GM08714 (cell line): Measurements from ENCODE around the gene ZNF609.
"Not testable (repeated sequence)": the region's sequence is repeated elsewhere in the genome, so short reads cannot be mapped to it uniquely, and the experiment has no call there.

Experiments used
- H3K4me3 ChIP-seq: fragments of 200-500 bp; sonication (Bioruptor generic); 2 replicates; pipeline ENCODE4 v1.5.1; 2014; ENCODE audit warnings: mild to moderate bottlenecking, low read length, inconsistent platforms
- ZNF274 ChIP-seq: IDR thresholded peaks from 2 replicates; pipeline ENCODE4 v1.6.1; 2012; ENCODE audit warnings: mild to moderate bottlenecking, low read depth, low read length

ZNF609 gene

DNA sequence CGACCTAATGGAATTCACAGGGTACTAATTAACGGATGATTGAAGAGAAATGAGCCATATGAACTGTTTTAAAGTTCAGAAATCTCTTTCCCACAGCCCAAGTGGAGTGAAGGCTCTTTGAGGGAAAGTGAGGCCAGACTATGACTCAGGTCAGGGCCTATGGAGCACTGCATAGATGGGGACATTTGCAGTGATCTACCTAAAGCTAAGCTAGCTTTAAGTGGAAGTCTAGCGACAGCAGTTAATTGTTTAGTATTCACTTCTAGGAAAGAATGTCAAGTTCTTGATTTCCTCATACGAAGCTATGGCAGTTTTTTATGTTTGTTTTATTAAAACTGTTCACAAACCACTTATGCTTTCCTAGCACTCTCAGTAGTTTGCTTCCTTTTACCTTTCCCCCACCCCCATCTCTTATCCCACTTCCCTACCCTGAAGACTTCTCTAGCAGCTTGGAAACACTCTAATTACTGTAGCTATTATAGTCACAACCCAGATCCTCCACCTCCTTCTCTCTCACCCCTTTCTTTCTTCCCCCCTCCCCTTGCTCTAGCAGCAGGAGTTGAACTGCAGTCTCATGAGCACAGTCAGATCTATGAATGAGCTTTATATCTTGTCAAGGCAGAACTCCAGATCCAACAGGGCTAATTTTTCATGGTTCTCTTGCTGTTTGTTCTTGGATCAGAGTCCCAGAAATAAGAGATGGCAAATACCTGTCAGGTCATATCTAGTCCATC, 6.2 kb downstream of the ZNF609 start:
- no peak for TF ChIP-seq ZNF274
- H3K4me3 ChIP-seq = no peak overlapping the region

DNA sequence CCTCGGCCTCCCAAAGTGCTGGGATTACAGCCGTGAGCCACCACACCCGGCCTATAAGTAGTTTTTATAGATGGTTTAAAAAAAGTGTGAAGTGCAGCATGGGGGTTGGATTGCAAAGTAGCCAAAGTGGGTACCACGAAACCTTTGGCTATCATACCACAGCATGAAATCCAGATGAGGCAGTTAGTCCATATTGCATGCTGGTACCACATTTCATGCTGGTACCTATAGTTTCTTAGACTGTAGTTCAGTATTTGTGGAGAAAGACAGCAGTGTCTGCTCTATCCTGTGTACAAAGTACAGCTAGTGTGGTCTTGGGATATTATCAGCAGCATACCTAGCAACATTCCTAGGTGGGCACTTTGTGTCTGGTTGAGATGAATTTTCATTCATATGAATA, 11.8 kb downstream of the ZNF609 start:
- no peak overlapping the region for H3K4me3 ChIP-seq
- TF ChIP-seq ZNF274 = no peak

DNA sequence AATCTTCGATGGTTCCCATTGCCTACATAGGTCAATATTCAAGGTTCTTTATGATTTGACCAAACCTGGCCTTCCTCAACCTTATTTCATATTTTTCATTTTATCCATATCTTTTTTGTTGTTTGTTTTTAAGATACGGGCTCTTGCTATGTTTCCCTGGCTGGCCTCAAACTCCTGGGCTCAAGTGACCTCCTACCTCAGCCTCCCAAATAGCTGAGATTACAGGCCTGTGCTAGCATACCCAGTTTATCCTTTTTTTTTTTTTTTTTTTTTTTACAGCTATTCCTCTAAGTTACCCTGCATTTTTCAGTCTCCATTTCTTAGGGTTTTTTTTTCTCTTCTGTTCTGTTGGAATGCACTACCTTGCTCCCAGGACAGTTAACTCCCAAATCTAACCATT, 14.5 kb downstream of the ZNF609 start:
- no peak overlapping the region for H3K4me3 ChIP-seq
- TF ChIP-seq ZNF274 = no peak

DNA sequence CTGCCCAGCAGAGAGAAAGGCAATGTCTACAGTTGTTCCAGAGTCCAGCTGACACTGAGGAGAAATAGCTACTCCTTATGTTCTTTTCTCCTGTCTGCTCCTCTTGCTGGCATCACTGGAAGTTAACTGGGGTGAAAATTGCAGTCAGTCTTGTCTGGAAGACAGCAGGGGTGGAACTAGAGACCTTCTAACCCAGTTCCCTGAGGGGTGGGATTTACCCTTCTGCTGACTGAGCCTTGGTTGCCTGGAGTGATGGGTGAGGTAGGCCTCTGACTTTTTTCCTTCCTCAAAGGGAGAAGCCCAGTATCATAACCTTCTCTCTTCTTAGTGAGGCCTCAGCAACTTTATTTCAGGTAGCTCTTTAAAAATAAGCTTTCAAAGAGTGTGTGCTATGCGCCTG, 16.2 kb downstream of the ZNF609 start:
- no peak overlapping the region for H3K4me3 ChIP-seq
- no peak for TF ChIP-seq ZNF274

DNA sequence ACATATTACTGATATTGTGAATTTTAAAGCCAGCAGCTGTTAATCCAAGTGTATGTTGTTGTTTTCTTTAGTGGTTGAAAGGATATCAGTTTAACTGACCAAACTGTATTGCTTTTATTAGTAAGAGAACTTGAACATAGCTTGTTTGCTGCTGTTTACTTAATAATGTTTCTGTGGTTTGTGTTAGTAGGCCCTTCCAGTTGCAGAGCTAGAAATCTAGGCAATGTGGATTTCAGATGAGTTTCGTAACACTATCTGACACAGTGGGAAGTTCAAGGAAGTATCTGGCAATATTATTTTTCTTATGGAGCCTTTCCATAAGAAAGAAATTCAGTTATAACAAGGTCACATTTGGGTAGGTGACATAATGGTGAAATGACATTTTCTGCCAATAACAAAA, 18.5 kb downstream of the ZNF609 start:
- TF ChIP-seq ZNF274 = no peak

DNA sequence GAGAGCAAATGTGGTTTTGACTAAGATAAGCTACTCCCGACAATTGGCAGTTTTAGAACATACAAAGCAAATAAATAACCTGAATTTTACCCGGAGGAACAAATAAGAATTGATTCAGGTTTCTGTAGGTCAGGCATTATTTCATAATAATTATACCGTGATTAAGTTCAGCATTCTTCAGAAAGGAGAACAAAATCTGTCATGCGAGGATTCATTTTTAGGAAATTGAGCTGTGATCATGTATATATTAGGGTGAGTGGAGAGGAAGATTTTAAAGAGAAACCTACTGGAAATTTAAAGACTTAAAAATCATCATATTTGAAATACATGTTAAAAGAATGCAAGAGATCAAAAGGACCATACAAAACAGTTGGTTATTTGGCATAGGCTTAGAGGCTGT, 20.5 kb downstream of the ZNF609 start:
- TF ChIP-seq ZNF274 = no peak
- H3K4me3 ChIP-seq = no peak overlapping the region

More for the DNA sequence above, 18.5 kb downstream of the ZNF609 start:
- no peak overlapping the region for H3K4me3 ChIP-seq

DNA sequence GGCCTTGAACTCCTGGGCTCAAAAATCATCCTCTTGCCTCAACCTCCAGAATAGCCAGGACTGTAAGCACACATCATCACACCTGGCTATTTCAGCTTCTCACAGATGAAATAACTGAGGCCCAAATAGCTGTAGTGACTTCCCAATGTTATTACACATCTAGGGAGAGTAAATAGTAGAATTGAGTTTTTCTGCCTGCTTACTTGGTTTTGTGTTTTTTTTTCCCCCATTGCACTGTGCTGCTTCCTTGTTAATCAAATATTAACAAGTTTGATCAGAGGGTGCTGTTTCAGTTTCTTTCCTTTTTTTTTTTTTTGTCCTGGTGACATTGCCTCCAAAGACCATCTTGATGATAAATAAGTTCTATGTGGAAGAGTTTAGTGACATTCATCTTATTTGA, 23.4 kb downstream of the ZNF609 start:
- no peak overlapping the region; the same call in 1 of the 2 replicates for H3K4me3 ChIP-seq
- no peak for TF ChIP-seq ZNF274

DNA sequence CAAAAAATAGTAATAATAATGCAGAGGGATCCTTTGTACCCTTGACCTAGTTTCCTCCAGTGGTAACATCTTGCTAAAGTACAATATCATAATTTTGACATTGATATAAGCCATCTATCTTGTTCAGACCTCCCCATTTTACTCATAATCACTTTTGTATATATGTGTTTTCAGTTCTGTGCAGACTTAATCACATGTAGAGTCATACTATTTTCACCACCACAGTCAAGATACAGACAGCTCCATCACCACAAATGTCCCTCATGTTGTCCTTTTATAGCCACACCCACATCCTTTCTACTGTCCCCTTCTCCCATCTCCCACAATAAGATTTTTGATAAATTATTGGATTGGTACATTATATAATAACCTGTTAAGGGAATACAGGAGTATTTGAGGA, 25.4 kb downstream of the ZNF609 start:
- no peak overlapping the region for H3K4me3 ChIP-seq
- no peak for TF ChIP-seq ZNF274

DNA sequence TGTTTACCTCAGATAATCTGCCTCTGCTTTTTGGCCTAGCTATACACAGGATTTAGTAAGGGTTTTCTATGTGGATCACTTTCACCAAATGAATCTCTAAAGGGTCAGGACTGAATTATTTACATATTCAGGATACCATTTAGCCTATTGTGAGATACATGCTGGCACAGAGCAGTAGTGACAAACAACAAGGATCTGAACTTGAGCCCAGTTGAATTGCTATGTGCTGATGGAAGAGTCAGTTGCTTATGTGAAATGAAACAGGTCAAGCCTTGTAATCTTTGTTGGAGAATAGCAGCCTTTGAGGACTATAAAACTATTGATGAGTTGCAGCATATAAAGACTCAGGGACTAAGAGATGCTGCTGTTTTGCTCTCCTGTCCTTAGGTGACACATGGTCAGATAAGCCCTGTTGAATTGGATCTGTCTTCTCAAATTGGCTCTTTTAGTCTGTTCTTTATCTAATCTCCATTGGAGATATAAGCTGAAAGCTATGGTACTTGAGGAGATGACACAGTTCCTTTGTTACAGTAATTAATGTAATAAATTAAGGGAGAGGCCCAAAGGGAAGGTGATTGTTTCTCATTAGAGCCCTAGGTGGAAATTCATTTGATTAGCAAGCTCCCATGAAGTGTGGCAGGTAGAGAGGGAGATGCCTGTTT, 30.4 kb downstream of the ZNF609 start:
- no peak for TF ChIP-seq ZNF274
- H3K4me3 ChIP-seq = no peak overlapping the region

DNA sequence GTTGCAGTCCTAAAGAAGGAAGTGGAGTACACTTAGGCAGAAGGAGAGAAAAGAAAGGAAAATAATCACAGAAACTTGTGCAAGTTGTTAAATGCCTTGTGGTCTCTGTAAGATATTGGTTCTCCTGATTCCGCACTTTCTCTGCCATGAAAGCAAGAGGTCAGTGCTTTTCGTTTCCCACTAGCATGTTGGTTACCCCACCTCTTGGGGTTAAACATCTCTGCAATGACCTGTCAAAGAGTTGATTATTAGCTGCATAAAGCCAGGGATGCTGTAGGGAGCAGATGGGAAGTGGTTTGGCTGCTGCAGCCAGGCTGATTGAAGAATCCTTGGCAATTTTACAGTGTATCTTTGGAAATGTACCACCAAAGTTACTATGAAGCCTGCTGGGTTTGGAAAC, 33.3 kb downstream of the ZNF609 start:
- no peak for TF ChIP-seq ZNF274

DNA sequence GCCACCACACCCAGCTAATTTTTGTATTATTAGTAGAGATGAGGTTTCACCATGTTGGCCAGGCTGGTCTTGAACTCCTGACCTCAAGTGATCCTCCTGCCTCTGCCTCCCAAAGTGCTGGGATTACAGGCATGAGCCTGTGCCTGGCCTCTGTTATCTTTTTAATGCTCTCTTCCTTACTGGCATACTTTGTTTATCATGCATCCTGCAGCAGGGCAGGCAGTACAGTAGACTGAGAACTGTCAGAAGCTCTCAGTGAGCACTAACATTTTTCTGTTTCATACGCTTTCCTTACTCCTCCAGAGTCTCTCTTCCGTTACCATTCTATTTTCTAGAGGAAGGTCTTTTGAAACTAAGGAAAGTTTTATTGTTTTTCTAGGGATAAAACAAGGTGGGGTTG, 35.6 kb downstream of the ZNF609 start:
- H3K4me3 ChIP-seq = not testable (repeated sequence)

More for the DNA sequence above, 33.3 kb downstream of the ZNF609 start:
- H3K4me3 ChIP-seq = no peak overlapping the region

DNA sequence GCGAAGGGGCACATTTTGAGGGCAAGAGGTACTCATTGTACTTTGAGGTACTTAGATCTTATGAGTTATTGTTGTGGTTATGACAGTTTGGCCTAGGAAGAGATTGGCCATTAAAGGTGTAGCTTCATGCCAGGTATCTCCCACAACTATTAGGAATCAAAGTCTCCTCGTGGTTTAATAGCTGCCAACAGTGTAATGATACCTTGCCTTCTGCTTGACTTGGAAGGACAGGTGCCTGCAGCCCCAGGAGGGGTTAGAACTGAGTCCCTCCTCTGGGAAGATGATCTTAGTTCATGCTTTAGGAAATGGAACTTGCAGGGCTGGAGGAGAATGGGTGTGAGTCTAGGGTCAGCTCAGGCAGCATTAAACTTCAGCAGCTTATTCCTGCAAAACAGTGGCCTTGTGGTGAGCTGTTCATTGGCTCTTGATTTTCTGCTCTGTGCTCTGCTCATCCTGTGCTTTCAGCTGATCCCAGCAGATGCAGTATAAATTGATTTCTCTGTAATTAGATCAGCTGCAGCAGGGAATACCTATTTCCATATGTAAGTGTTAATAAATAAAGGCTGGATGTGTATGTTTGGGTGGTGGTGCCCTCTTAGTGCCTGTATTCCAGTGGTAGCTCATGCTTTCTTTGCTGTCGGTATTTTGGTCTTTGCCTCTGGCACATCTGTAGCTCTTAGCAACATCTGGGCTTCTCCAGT, 40.5 kb downstream of the ZNF609 start:
- H3K4me3 ChIP-seq = no peak overlapping the region
- TF ChIP-seq ZNF274 = no peak

DNA sequence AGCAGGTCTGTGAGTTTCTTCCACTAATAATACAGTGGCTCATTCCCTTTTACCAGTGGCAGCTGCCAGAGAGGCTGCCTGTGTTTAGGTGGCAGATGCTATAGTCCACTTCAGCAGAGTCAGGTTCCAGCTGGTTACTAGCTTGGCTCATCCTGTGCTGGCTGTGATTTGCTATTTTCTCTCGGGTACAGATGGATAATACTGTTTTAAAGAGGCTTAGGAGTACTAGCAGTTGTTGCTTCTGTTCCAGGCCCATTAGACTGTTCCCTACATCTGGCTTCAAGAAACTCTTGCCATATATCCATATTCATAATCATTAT, 41.0 kb downstream of the ZNF609 start:
- no peak for TF ChIP-seq ZNF274
- H3K4me3 ChIP-seq = no peak overlapping the region

DNA sequence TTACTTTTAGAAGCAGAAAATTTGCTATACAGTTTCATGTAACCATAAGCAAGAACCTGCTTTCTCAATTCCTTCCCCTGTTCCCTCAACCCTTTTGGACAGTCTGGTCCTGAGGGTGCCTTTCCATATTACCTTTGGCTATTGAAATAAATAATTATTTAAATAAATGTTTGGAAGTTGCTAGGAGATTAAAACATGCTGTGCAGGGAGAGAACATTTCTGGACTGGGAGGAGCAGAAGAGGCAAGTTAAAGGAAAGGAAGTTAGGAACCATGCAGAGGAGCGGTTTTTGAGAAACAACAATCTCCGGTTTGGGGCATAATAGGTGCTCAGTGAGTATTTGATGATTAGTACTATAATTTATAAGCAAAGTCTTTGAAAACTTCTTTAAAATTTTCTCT, 41.8 kb downstream of the ZNF609 start:
- no peak for TF ChIP-seq ZNF274

DNA sequence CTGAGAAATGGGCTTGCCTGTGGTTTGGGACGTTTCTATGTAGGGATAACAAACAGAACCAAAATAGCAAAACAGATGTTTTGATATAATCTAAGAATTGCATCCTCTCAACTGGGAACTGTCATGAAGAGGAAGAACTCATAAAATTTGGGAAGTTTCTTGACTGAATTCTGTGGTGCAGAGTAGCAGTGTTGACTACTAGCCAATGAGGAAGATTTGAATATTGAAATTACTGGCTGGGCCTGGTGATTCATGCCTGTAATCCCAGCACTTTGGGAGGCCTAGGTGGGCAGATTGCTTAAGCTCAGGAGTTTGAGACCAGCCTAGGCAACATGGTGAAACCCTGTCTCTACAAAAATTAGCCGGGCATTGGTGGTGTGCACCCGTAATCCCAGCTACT, 42.2 kb downstream of the ZNF609 start:
- no peak overlapping the region; the same call in 1 of the 2 replicates for H3K4me3 ChIP-seq
- TF ChIP-seq ZNF274 = no peak

More for the DNA sequence above, 41.8 kb downstream of the ZNF609 start:
- H3K4me3 ChIP-seq = no peak overlapping the region
